Esophagus (tissue), 2 donors: Measurements from ENCODE around the gene COL4A3. TPM values are rescaled to one million over a fixed set of nuclear protein-coding genes. Genes with fewer than 3 reads are reported as not detected.

Source experiments
- H3K27ac ChIP-seq, 2 donors: one replicate each; pipeline ENCODE4 v1.5.1; 2013; ENCODE audit warnings: low read depth in 2 of 2, mild to moderate bottlenecking in 2 of 2, inconsistent platforms in 1 of 2, low read length in 1 of 2, moderate library complexity in 1 of 2
- H3K27me3 ChIP-seq, 2 donors: one replicate each; pipeline ENCODE4 v1.6.1; 2013; ENCODE audit warnings: low read length in 2 of 2, control low read depth in 1 of 2, mild to moderate bottlenecking in 1 of 2; ENCODE audit not compliant: insufficient read depth in 2 of 2, control insufficient read depth in 1 of 2
- H3K36me3 ChIP-seq, 2 donors: one replicate each; pipeline ENCODE4 v1.6.1; 2013; ENCODE audit warnings: low read length in 1 of 2; ENCODE audit not compliant: control insufficient read depth in 2 of 2, insufficient read depth in 2 of 2
- H3K4me1 ChIP-seq, 2 donors: one replicate each; pipeline ENCODE4 v1.6.1; 2013; ENCODE audit warnings: low read length in 1 of 2; ENCODE audit not compliant: control insufficient read depth in 2 of 2, insufficient read depth in 2 of 2
- H3K4me3 ChIP-seq, 2 donors: one replicate each; pipeline ENCODE4 v1.5.1; 2013; ENCODE audit warnings: low read length in 2 of 2, mild to moderate bottlenecking in 2 of 2, low read depth in 1 of 2, moderate library complexity in 1 of 2
- H3K9me3 ChIP-seq, 2 donors: one replicate each; pipeline ENCODE4 v1.6.1; 2013; ENCODE audit warnings: mild to moderate bottlenecking in 2 of 2, low read depth in 1 of 2, low read length in 1 of 2, moderate library complexity in 1 of 2; ENCODE audit not compliant: control insufficient read depth in 2 of 2, insufficient read depth in 1 of 2
- WGBS, 2 donors: extraction: QIAGEN DNeasy Blood & Tissue Kit; methylation state at CpG; one replicate each; pipeline ENCODE4 v1.1.7; 2013; 5-methylcytosine and 5-hydroxymethylcytosine counted together
- polyA plus RNA-seq, 2 donors: library from polyadenylated mRNA; stranded (reverse); fragments of 200-250 nt; gene quantifications; one replicate each; pipeline ENCODE4 v1.2.3, GENCODE V29; 2013
- donor health status: healthy with polysubstance abuse.
- donor health status: Bipolar disorder and iron deficiency.

The COL4A3 gene
- polyA plus RNA-seq, 2 donors = 0.18 to 0.44 TPM

DNA sequence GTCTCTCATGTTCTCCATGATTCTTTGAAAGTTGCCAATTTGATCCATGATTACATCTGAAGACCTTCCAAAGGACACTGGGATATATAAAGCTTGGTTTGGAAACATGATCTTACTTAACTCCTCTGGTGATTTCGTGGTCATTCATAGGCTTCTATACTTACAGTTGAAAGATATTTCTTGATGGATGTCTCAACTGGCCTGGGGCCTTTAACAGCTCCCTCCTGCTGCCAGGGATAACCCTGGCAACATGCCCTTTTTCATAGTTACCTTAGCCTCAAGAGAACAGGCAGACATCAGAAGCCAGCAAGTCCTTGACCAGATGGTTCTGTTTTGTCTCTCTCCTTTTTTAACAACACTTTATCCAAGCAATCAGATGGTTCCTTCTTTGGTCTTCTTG lies 137.1 kb downstream of the COL4A3 start:
- 74 to 85% methylated on average over 1 of the region's 1 CpG for WGBS, 2 donors
- no peak overlapping the region for H3K27ac ChIP-seq
- no peaks in the 10 kb centered on the region for H3K27me3 ChIP-seq
- no peaks in the 10 kb centered on the region for H3K4me1 ChIP-seq
- H3K36me3 ChIP-seq = no peaks in the 10 kb centered on the region
- no peaks in the 10 kb centered on the region for H3K9me3 ChIP-seq
- no peak overlapping the region for H3K4me3 ChIP-seq

DNA sequence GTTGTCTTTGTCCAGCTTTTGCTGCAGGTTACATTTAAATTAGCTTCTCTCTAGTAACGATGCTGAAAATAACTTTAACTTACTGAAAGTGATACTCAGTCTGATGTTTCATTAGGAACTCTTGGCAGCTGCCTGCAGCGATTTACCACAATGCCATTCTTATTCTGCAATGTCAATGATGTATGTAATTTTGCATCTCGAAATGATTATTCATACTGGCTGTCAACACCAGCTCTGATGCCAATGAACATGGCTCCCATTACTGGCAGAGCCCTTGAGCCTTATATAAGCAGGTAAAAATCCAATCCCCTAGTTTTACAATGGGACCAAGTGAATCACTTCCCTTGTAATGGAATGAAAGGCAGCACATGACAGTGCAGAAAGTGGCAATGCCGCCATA lies 144.4 kb downstream of the COL4A3 start:
- H3K27ac ChIP-seq = no peak overlapping the region
- no peaks in the 10 kb centered on the region for H3K27me3 ChIP-seq
- 51 to 67% methylated on average over 4 of the region's 4 CpGs for WGBS, 2 donors
- H3K36me3 ChIP-seq = no peaks in the 10 kb centered on the region
- no peak overlapping the region for H3K4me3 ChIP-seq
- no peaks in the 10 kb centered on the region for H3K9me3 ChIP-seq
- H3K4me1 ChIP-seq = no peaks in the 10 kb centered on the region

DNA sequence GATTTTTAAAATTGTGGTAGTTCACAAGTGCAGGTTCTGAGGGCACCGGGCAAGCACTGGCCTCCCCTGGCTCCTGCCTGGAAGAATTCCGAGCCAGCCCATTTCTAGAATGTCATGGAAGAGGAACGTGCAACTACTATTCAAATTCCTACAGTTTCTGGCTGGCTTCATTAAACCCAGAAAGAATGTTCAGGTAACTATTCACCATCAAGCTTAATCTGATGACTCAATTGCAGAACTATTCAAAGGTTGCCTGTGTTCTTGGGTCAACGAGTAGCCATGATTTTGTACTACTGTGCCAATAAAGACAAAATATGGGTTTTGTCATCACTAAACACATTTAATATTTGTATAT lies 146.3 kb downstream of the COL4A3 start:
- Histone ChIP-seq H3K36me3 (no peaks in the 10 kb centered on the region), H3K4me1 (no peaks in the 10 kb centered on the region), H3K27me3 (no peaks in the 10 kb centered on the region), H3K9me3 (no peaks in the 10 kb centered on the region), H3K27ac (no peak overlapping the region), H3K4me3 (no peak overlapping the region)
- 78 to 84% methylated on average over 4 of the region's 4 CpGs for WGBS, 2 donors

- H3K27me3 ChIP-seq = no peaks in the 10 kb centered on the region
- 93 to 94% methylated on average over 5 of the region's 5 CpGs for WGBS, 2 donors
- H3K4me3 ChIP-seq = no peak overlapping the region
- H3K36me3 ChIP-seq = no peaks in the 10 kb centered on the region
- no peak overlapping the region for H3K27ac ChIP-seq
- H3K9me3 ChIP-seq = no peaks in the 10 kb centered on the region
- no peaks in the 10 kb centered on the region for H3K4me1 ChIP-seq
These were observed 147.6 kb downstream of the COL4A3 start for GRCh38 chr2:227311861-227312506.

GRCh38 chr2:227312579-227312978 lies 148.2 kb downstream of the COL4A3 start:
- H3K4me1 ChIP-seq = no peaks in the 10 kb centered on the region
- no peak overlapping the region for H3K4me3 ChIP-seq
- WGBS, 2 donors = 49 to 59% methylated on average over 2 of the region's 2 CpGs
- no peaks in the 10 kb centered on the region for H3K36me3 ChIP-seq
- no peak overlapping the region for H3K27ac ChIP-seq
- no peaks in the 10 kb centered on the region for H3K27me3 ChIP-seq
- H3K9me3 ChIP-seq = no peaks in the 10 kb centered on the region

DNA sequence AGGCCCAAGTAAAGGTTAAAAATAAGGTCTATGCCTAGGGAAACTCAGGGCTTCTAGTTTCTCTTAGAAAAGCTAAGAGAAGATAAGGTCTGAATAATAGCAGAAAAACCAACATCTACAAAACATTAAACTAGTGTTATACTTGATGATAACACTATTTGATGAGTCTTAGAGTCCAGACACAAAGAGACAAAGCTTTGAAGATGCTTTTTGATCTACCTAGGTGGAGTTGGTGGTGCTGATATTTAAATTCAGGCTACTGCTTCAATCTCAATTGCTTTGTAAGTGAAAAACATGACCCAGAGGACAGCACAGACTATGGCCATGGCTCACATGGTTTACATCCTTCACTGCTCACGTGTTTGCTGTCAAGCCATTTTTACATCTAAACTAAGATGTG lies 148.9 kb downstream of the COL4A3 start:
- no peaks in the 10 kb centered on the region for H3K9me3 ChIP-seq
- no peaks in the 10 kb centered on the region for H3K27me3 ChIP-seq
- H3K4me1 ChIP-seq = no peaks in the 10 kb centered on the region
- H3K4me3 ChIP-seq = no peak overlapping the region
- no peaks in the 10 kb centered on the region for H3K36me3 ChIP-seq
- WGBS, 2 donors = 93 to 96% methylated on average over 1 of the region's 1 CpG
- H3K27ac ChIP-seq = no peak overlapping the region

GRCh38 chr2:227317834-227318233 lies 153.4 kb downstream of the COL4A3 start:
- WGBS, 2 donors = 89 to 97% methylated on average over 2 of the region's 2 CpGs
- H3K4me1 ChIP-seq = no peaks in the 10 kb centered on the region
- H3K27me3 ChIP-seq = no peaks in the 10 kb centered on the region
- H3K36me3 ChIP-seq = no peaks in the 10 kb centered on the region
- no peak overlapping the region for H3K4me3 ChIP-seq
- no peak overlapping the region for H3K27ac ChIP-seq
- peaks cover 0 to 2% of the 10 kb centered on the region in 2 donors for H3K9me3 ChIP-seq

- Histone ChIP-seq H3K36me3 (no peaks in the 10 kb centered on the region), H3K27me3 (no peaks in the 10 kb centered on the region), H3K4me1 (no peaks in the 10 kb centered on the region), H3K27ac (no peak overlapping the region), H3K4me3 (no peak overlapping the region), H3K9me3 (peaks cover 0 to 2% of the 10 kb centered on the region in 2 donors)
- WGBS, 2 donors = 90 to 93% methylated on average over 31 to 33 of the region's 33 CpGs
These were observed 156.1 kb downstream of the COL4A3 start for GRCh38 chr2:227320305-227321094.

DNA sequence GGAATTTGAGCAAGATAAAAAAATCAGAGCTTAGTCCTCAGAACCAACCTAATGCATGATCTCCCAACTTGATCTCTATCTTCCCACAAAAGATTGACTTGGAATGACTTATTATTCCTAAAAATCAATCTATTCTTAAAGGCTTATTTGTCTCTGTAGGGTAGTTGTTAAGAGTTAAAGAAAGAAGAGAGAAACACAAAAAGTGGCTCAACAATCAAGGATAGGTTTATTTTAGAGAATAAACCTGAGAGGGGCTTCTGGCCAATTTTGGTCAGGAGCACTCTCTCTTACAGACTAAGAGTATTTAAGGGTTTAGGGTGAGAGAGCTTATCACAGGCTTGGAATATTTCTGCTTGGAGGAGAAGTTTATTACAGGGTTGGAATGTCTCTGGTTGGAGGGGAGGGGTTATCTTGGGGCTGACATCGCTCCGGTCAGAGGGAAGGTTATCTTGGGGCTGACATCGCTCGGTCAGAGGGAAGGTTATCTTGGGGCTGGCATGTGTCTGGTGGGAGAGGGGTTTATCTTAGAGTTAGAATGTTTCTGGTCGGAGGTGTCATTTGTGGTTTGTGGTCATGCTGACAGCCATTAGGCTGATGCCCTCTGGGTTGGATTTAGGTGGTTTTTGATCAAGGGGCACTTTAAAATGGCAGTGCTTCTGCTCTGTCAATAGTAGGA lies 158.2 kb downstream of the COL4A3 start:
- Histone ChIP-seq H3K36me3 (no peaks in the 10 kb centered on the region), H3K4me3 (no peak overlapping the region), H3K27me3 (no peaks in the 10 kb centered on the region), H3K9me3 (peaks cover 0 to 2% of the 10 kb centered on the region in 2 donors), H3K4me1 (no peaks in the 10 kb centered on the region), H3K27ac (no peak overlapping the region)
- WGBS, 2 donors = 80 to 90% methylated on average over 5 of the region's 5 CpGs
